Keratinocyte (primary cell): ENCODE measurements around the gene PARP14. TPM values are rescaled to one million over a fixed set of nuclear protein-coding genes. Genes with fewer than 3 reads are reported as not detected.
"Not testable (repeated sequence)": the region's sequence is repeated elsewhere in the genome, so short reads cannot be mapped to it uniquely, and the experiment has no call there.

Source experiments
- DNase-seq: peaks from one replicate; pipeline ENCODE4 v3.0.0-alpha.2; 2011; ENCODE audit warnings: low read depth, missing footprints, low spot score
- FAIRE-seq: peaks from 2 replicates; lab custom pipeline; 2011; peaks lifted over from hg19 to GRCh38; lab: Jason Lieb, UNC
- H2AFZ ChIP-seq: 2 replicates; pipeline ENCODE4 v1.6.0; 2012; ENCODE audit warnings: low read length, control low read depth, inconsistent platforms; ENCODE audit not compliant: control insufficient read depth
- H3K27ac ChIP-seq: 2 replicates; pipeline ENCODE4 v1.5.1; 2011; ENCODE audit warnings: low read length; ENCODE audit not compliant: control insufficient read depth, insufficient read depth
- H3K27me3 ChIP-seq: 3 replicates; pipeline ENCODE4 v1.6.0; 2011; ENCODE audit warnings: low read length; ENCODE audit not compliant: control insufficient read depth, insufficient read depth; ENCODE audit errors: extremely low read depth
- H3K36me3 ChIP-seq, 2 experiments: 2 replicates in 1 of 2; 3 replicates in 1 of 2; pipeline ENCODE4 v1.5.1; 2011; ENCODE audit warnings: low read length in 2 of 2, mild to moderate bottlenecking in 1 of 2; ENCODE audit not compliant: control insufficient read depth in 2 of 2, insufficient read depth in 2 of 2; ENCODE audit errors: extremely low read depth in 1 of 2
- H3K4me1 ChIP-seq: 3 replicates; pipeline ENCODE4 v1.5.1; 2011; ENCODE audit warnings: low read length; ENCODE audit not compliant: control insufficient read depth, insufficient read depth; ENCODE audit errors: extremely low read depth
- H3K4me2 ChIP-seq: 3 replicates; pipeline ENCODE4 v1.6.0; 2011; ENCODE audit warnings: low read depth, low read length; ENCODE audit not compliant: control insufficient read depth, insufficient read depth; ENCODE audit errors: extremely low read depth
- H3K4me3 ChIP-seq, 3 experiments: fragments of 200-600 bp in 1 of 3; sonication (generic) in 1 of 3; 2 replicates in 2 of 3; 3 replicates in 1 of 3; pipeline ENCODE4 v1.5.1; 2011 to 2016; ENCODE audit warnings: low read length in 3 of 3, mild to moderate bottlenecking in 3 of 3, control low read depth in 2 of 3, inconsistent platforms in 1 of 3, low read depth in 1 of 3, mixed read lengths in 1 of 3, mixed run types in 1 of 3, moderate library complexity in 1 of 3; ENCODE audit not compliant: control insufficient read depth in 2 of 3, insufficient read depth in 2 of 3; ENCODE audit errors: extremely low read depth in 1 of 3
- H3K79me2 ChIP-seq: 2 replicates; pipeline ENCODE4 v1.6.0; 2012; ENCODE audit warnings: low read length; ENCODE audit not compliant: control insufficient read depth, insufficient read depth
- H3K9ac ChIP-seq: 3 replicates; pipeline ENCODE4 v1.6.0; 2011; ENCODE audit warnings: low read length; ENCODE audit not compliant: control insufficient read depth, insufficient read depth; ENCODE audit errors: extremely low read depth
- H3K9me1 ChIP-seq: 3 replicates; pipeline ENCODE4 v1.6.0; 2011; ENCODE audit warnings: low read length; ENCODE audit not compliant: control insufficient read depth, insufficient read depth; ENCODE audit errors: extremely low read depth
- H3K9me3 ChIP-seq: 2 replicates; pipeline ENCODE4 v1.5.1; 2012; ENCODE audit warnings: low read depth, low read length; ENCODE audit not compliant: control insufficient read depth
- H4K20me1 ChIP-seq: 3 replicates; pipeline ENCODE4 v1.6.0; 2011; ENCODE audit warnings: low read length; ENCODE audit not compliant: control insufficient read depth, insufficient read depth; ENCODE audit errors: extremely low read depth
- EZH2 ChIP-seq: IDR thresholded peaks from one replicate; pipeline ENCODE4 v1.6.1; 2012; ENCODE audit warnings: inconsistent platforms, mild to moderate bottlenecking, low read length, moderate library complexity
- dilution Hi-C: fragments of 300-500 bp; cut with MboI; formaldehyde crosslinking; loops from one replicate; pipeline ENCODE4 v1.7.0; 2020; ENCODE audit warnings: low sequenced_read_pairs; ENCODE audit not compliant: extremely low pct_ligation_motif_present
- polyA plus RNA-seq, 5 experiments: library from polyadenylated mRNA; depleted of rRNA in 3 of 5; stranded (reverse) in 3 of 5; stranded (forward) in 1 of 5; unstranded in 1 of 5; fragments of >200 nt; gene quantifications; 1 replicate in 1 of 5; 2 replicates in 3 of 5; 3 replicates in 1 of 5; pipeline versions ENCODE4 v1.2.1 to v1.2.3, GENCODE V29; 2011 to 2012; ENCODE audit warnings: missing spikeins in 2 of 5, low read depth in 1 of 5, low replicate concordance in 1 of 5
- TF ChIP-seq, protein P1 (sequence below), 3 experiments: IDR thresholded peaks in 1 of 3; conservative IDR thresholded peaks in 1 of 3; optimal IDR thresholded peaks in 1 of 3; 2 replicates in 2 of 3; 3 replicates in 1 of 3; pipeline versions ENCODE3 to v1.5.1; 2011; ENCODE audit warnings: low read length in 3 of 3, mild to moderate bottlenecking in 3 of 3, moderate library complexity in 2 of 3, control low read depth in 1 of 3, inconsistent platforms in 1 of 3; ENCODE audit not compliant: insufficient read depth in 2 of 3; ENCODE audit errors: extremely low read depth in 1 of 3

PARP14 gene
- polyA plus RNA-seq, 1 donor (not counting 4 experiments of a cell fraction or from before 2014, with no cell fraction given) = 25.7 TPM

GRCh38 chr3:122730240-122730639, 49.6 kb downstream of the PARP14 start:
- H3K36me3 ChIP-seq = no peaks in the 10 kb centered on the region
- dilution Hi-C loops = no loop called here
- no peak for DNase-seq

DNA sequence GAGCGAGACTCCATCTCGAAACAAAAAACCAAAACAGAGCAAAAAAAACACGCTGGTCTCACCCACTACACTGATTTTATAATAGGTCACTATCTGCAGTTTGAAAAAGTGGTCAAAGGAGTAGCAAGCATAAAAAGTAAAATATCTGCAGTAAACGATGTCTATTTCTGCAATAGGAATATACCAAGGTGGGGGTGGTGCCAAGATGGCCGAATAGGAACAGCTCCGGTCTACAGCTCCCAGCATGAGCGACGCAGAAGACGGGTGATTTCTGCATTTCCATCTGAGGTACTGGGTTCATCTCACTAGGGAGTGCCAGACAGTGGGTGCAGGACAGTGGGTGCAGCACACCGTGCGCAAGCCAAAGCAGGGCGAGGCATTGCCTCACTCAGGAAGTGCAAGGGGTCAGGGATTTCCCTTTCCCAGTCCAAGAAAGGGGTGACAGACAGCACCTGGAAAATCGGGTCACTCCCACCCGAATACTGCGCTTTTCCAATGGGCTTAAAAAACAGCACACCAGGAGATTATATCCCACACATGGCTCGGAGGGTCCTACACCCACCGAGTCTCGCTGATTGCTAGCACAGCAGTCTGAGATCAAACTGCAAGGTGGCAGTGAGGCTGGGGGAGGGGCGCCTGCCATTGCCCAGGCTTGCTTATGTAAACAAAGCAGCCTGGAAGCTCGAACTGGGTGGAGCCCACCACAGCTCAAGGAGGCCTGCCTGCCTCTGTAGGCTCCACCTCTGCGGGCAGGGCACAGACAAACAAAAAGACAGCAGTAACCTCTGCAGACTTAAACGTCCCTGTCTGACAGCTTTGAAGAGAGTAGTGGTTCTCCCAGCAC, 52.3 kb downstream of the PARP14 start:
- H3K4me1 ChIP-seq, H3K4me3 ChIP-seq, FAIRE-seq, dilution Hi-C loops, H4K20me1 ChIP-seq, H2AFZ ChIP-seq, H3K9ac ChIP-seq, DNase-seq, H3K27me3 ChIP-seq, H3K36me3 ChIP-seq, H3K4me2 ChIP-seq, H3K9me1 ChIP-seq, H3K9me3 ChIP-seq, H3K79me2 ChIP-seq, H3K27ac ChIP-seq: not testable (repeated sequence)

More at GRCh38 chr3:122730240-122730639, 49.6 kb downstream of the PARP14 start:
- Histone ChIP-seq H3K27ac (no peak overlapping the region), H3K79me2 (no peaks in the 10 kb centered on the region), H3K9me3 (no peaks in the 10 kb centered on the region), H3K9ac (no peak overlapping the region), H3K4me2 (no peak overlapping the region), H4K20me1 (no peaks in the 10 kb centered on the region), H2AFZ (no peak overlapping the region), H3K4me1 (no peaks in the 10 kb centered on the region), H3K4me3 (no peak overlapping the region), H3K9me1 (no peaks in the 10 kb centered on the region), H3K27me3 (no peaks in the 10 kb centered on the region)
- no peak for FAIRE-seq
- TF ChIP-seq, protein P1, sequence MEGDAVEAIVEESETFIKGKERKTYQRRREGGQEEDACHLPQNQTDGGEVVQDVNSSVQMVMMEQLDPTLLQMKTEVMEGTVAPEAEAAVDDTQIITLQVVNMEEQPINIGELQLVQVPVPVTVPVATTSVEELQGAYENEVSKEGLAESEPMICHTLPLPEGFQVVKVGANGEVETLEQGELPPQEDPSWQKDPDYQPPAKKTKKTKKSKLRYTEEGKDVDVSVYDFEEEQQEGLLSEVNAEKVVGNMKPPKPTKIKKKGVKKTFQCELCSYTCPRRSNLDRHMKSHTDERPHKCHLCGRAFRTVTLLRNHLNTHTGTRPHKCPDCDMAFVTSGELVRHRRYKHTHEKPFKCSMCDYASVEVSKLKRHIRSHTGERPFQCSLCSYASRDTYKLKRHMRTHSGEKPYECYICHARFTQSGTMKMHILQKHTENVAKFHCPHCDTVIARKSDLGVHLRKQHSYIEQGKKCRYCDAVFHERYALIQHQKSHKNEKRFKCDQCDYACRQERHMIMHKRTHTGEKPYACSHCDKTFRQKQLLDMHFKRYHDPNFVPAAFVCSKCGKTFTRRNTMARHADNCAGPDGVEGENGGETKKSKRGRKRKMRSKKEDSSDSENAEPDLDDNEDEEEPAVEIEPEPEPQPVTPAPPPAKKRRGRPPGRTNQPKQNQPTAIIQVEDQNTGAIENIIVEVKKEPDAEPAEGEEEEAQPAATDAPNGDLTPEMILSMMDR (optimal IDR thresholded peaks at IDR 0.05 in 1 of 3, IDR thresholded peaks at IDR 0.05 in 1 of 3, conservative IDR thresholded peaks at IDR 0.05 in 1 of 3; ENCODE audit: extremely low read depth in 1 of 3, insufficient read depth in 2 of 3, low read length in 3 of 3) = no peak
- TF ChIP-seq EZH2 = no peak
